HG02970 (cell line): ENCODE measurements around the gene CCDC91.

Experiments
- ATAC-seq: cut with Tn5 transposase; IDR thresholded peaks from one replicate; pipeline ENCODE4 v1.9.1; 2021; ENCODE audit warnings: mild to moderate bottlenecking, moderate library complexity, moderate number of reproducible peaks; ENCODE audit not compliant: unreplicated experiment, low FRiP score

Gene CCDC91

GRCh38 chr12:28568118-28568517 lies 377.9 kb downstream of the CCDC91 start:
- ATAC-seq, result no peak

- ATAC-seq, result no peak
Observed at GRCh38 chr12:28568704-28569103, 378.4 kb downstream of the CCDC91 start.

- no peak for ATAC-seq
Observed at GRCh38 chr12:28569698-28570411, 379.6 kb downstream of the CCDC91 start.

GRCh38 chr12:28570811-28571210 lies 380.6 kb downstream of the CCDC91 start:
- ATAC-seq, result no peak

- no peak for ATAC-seq
Observed at GRCh38 chr12:28574746-28575592, 384.7 kb downstream of the CCDC91 start.

- ATAC-seq, result no peak
Observed at GRCh38 chr12:28575593-28576205, 385.4 kb downstream of the CCDC91 start.

GRCh38 chr12:28578361-28578760 lies 388.1 kb downstream of the CCDC91 start:
- ATAC-seq, result no peak

- no peak for ATAC-seq
Observed at GRCh38 chr12:28578833-28579252, 388.6 kb downstream of the CCDC91 start.

- ATAC-seq, result no peak
Observed at GRCh38 chr12:28582672-28583376, 392.6 kb downstream of the CCDC91 start.

- no peak for ATAC-seq
Observed at GRCh38 chr12:28583701-28584261, 393.5 kb downstream of the CCDC91 start.

- ATAC-seq, result no peak
Observed at GRCh38 chr12:28585146-28585545, 394.9 kb downstream of the CCDC91 start.

GRCh38 chr12:28586481-28586880 lies 396.2 kb downstream of the CCDC91 start:
- ATAC-seq, result no peak

GRCh38 chr12:28591831-28592230 lies 401.6 kb downstream of the CCDC91 start:
- ATAC-seq, result no peak
